Stimulated activated CD4-positive, alpha-beta T cell treated with anti-CD3 and anti-CD28 coated beads, TNF-alpha, amount 100 ng/mL, for 24 hours (primary cell): Measurements from ENCODE around the gene ZNF541.

Experiments used
- DNase-seq, 3 experiments: peaks; one replicate each; pipeline ENCODE4 v3.0.0-alpha.2; 2020; ENCODE audit warnings: low read depth in 3 of 3

The ZNF541 gene

GRCh38 chr19:47544075-47544474 is 28.9 kb downstream of the ZNF541 start:
- no peak for DNase-seq

GRCh38 chr19:47542030-47542475 is 30.9 kb downstream of the ZNF541 start:
- DNase-seq: no peak

- no peak for DNase-seq
Observed at GRCh38 chr19:47541518-47541917, 31.4 kb downstream of the ZNF541 start.

GRCh38 chr19:47540748-47541147 is 32.2 kb downstream of the ZNF541 start:
- no peak for DNase-seq

- DNase-seq: no peak
Observed at GRCh38 chr19:47539747-47540311, 33.1 kb downstream of the ZNF541 start.

GRCh38 chr19:47538812-47539211 is 34.1 kb downstream of the ZNF541 start:
- DNase-seq: no peak

GRCh38 chr19:47537493-47537892 is 35.5 kb downstream of the ZNF541 start:
- DNase-seq: no peak

GRCh38 chr19:47534628-47535027 is 38.3 kb downstream of the ZNF541 start:
- DNase-seq: no peak

GRCh38 chr19:47531640-47532387 is 41.1 kb downstream of the ZNF541 start:
- no peak for DNase-seq

GRCh38 chr19:47529018-47529742 is 43.8 kb downstream of the ZNF541 start:
- DNase-seq: no peak

- no peak for DNase-seq
Observed at GRCh38 chr19:47526798-47527197, 46.1 kb downstream of the ZNF541 start.

GRCh38 chr19:47523473-47523872 is 49.5 kb downstream of the ZNF541 start:
- no peak for DNase-seq
